WERI-Rb-1 (cell line): Measurements from ENCODE around the gene LRRC2.

Experiments used
- DNase-seq: peaks from one replicate; pipeline ENCODE4 v3.0.0-alpha.2; 2020
- H3K27ac ChIP-seq: fragments of 250-450 bp; sonication (Bioruptor Pico); 2 replicates; pipeline ENCODE4 v1.5.1; 2020; ENCODE audit warnings: mild to moderate bottlenecking, moderate library complexity
- H3K27me3 ChIP-seq: fragments of 250-450 bp; sonication (Bioruptor Pico); 2 replicates; pipeline ENCODE4 v1.5.1; 2021; ENCODE audit warnings: mild to moderate bottlenecking, low read depth, moderate library complexity; ENCODE audit not compliant: insufficient read depth, severe bottlenecking
- H3K36me3 ChIP-seq: fragments of 250-450 bp; sonication (Bioruptor Pico); 2 replicates; pipeline ENCODE4 v1.5.1; 2020; ENCODE audit warnings: mild to moderate bottlenecking, moderate library complexity
- H3K4me3 ChIP-seq: 2 replicates; pipeline ENCODE4 v1.5.1; 2011; ENCODE audit warnings: low read depth, mild to moderate bottlenecking, control low read depth, low read length
- H3K9me3 ChIP-seq: fragments of 250-450 bp; sonication (Bioruptor Pico); 2 replicates; pipeline ENCODE4 v1.5.1; 2021; ENCODE audit warnings: mild to moderate bottlenecking, moderate library complexity; ENCODE audit not compliant: severe bottlenecking
- CTCF ChIP-seq: IDR thresholded peaks from 2 replicates; pipeline ENCODE4 v1.5.1; 2011; ENCODE audit warnings: low read depth, mild to moderate bottlenecking, control low read depth, inconsistent platforms, low read length

The LRRC2 gene

GRCh38 chr3:46479696-46480095, 86.4 kb downstream of the LRRC2 start:
- H3K27ac ChIP-seq: no peak overlapping the region
- H3K27me3 ChIP-seq: no peaks in the 10 kb centered on the region
- no peak for DNase-seq
- H3K9me3 ChIP-seq: no peaks in the 10 kb centered on the region
- TF ChIP-seq CTCF: no peak
- H3K4me3 ChIP-seq: no peak overlapping the region
- no peaks in the 10 kb centered on the region for H3K36me3 ChIP-seq

- TF ChIP-seq CTCF: no peak
- H3K36me3 ChIP-seq: no peaks in the 10 kb centered on the region
- no peaks in the 10 kb centered on the region for H3K27me3 ChIP-seq
Measured at GRCh38 chr3:46479021-46479420, 87.1 kb downstream of the LRRC2 start.

GRCh38 chr3:46478341-46478740, 87.8 kb downstream of the LRRC2 start:
- no peak overlapping the region for H3K4me3 ChIP-seq
- H3K27ac ChIP-seq: no peak overlapping the region
- no peaks in the 10 kb centered on the region for H3K9me3 ChIP-seq
- H3K27me3 ChIP-seq: no peaks in the 10 kb centered on the region
- no peaks in the 10 kb centered on the region for H3K36me3 ChIP-seq
- DNase-seq: no peak
- no peak for TF ChIP-seq CTCF

More at GRCh38 chr3:46479021-46479420, 87.1 kb downstream of the LRRC2 start:
- Histone ChIP-seq H3K27ac (no peak overlapping the region), H3K4me3 (no peak overlapping the region), H3K9me3 (no peaks in the 10 kb centered on the region)
- DNase-seq: no peak

- Histone ChIP-seq H3K4me3 (no peak overlapping the region), H3K27ac (no peak overlapping the region), H3K27me3 (no peaks in the 10 kb centered on the region), H3K36me3 (no peaks in the 10 kb centered on the region), H3K9me3 (no peaks in the 10 kb centered on the region)
- DNase-seq: no peak
- TF ChIP-seq CTCF: no peak
Measured at GRCh38 chr3:46477756-46478155, 88.3 kb downstream of the LRRC2 start.

GRCh38 chr3:46477145-46477544, 89.0 kb downstream of the LRRC2 start:
- H3K9me3 ChIP-seq: no peaks in the 10 kb centered on the region
- no peaks in the 10 kb centered on the region for H3K27me3 ChIP-seq
- no peak overlapping the region for H3K4me3 ChIP-seq
- H3K36me3 ChIP-seq: no peaks in the 10 kb centered on the region
- no peak for DNase-seq
- H3K27ac ChIP-seq: no peak overlapping the region
- no peak for TF ChIP-seq CTCF

- Histone ChIP-seq H3K4me3 (no peak overlapping the region), H3K9me3 (no peaks in the 10 kb centered on the region), H3K36me3 (no peaks in the 10 kb centered on the region), H3K27ac (no peak overlapping the region), H3K27me3 (no peaks in the 10 kb centered on the region)
- no peak for TF ChIP-seq CTCF
- DNase-seq: no peak
Measured at GRCh38 chr3:46472736-46473135, 93.4 kb downstream of the LRRC2 start.
